Fibroblast of lung (primary cell): Measurements from ENCODE around the gene EOGT. TPM values are rescaled to one million over a fixed set of nuclear protein-coding genes. Genes with fewer than 3 reads are reported as not detected.

Experiments
- DNase-seq, 2 donors: peaks; one replicate each; pipeline versions ENCODE4 v3.0.0 to v3.0.0-alpha.2; 2010; ENCODE audit warnings: low read depth in 2 of 2
- H2AFZ ChIP-seq: 2 replicates; pipeline ENCODE4 v1.5.1; 2012; ENCODE audit warnings: low read length, control low read depth, inconsistent platforms
- H3K27ac ChIP-seq: 2 replicates; pipeline ENCODE4 v1.5.1; 2011; ENCODE audit warnings: low read length, control low read depth; ENCODE audit not compliant: insufficient read depth
- H3K27me3 ChIP-seq: 2 replicates; pipeline ENCODE4 v1.5.1; 2011; ENCODE audit warnings: mild to moderate bottlenecking, low read length; ENCODE audit not compliant: control insufficient read depth, insufficient read depth
- H3K36me3 ChIP-seq: 2 replicates; pipeline ENCODE4 v1.5.1; 2011; ENCODE audit warnings: low read length; ENCODE audit not compliant: control insufficient read depth, insufficient read depth
- H3K4me1 ChIP-seq: 2 replicates; pipeline ENCODE4 v1.5.1; 2011; ENCODE audit warnings: low read length; ENCODE audit not compliant: control insufficient read depth, insufficient read depth; ENCODE audit errors: extremely low read depth
- H3K4me2 ChIP-seq: 2 replicates; pipeline ENCODE4 v1.5.1; 2011; ENCODE audit warnings: low read length, control low read depth; ENCODE audit not compliant: insufficient read depth; ENCODE audit errors: extremely low read depth
- H3K4me3 ChIP-seq, 4 experiments: fragments of 200-600 bp in 1 of 4; sonication (generic) in 1 of 4; replicated peaks in 1 of 4; 2 replicates each; pipeline ENCODE4 v1.5.1; 2011 to 2016; ENCODE audit warnings: low read length in 4 of 4, low read depth in 3 of 4, mild to moderate bottlenecking in 3 of 4, control low read depth in 2 of 4, inconsistent platforms in 1 of 4, mixed read lengths in 1 of 4; ENCODE audit not compliant: insufficient read depth in 1 of 4; ENCODE audit errors: control extremely low read depth in 1 of 4
- H3K79me2 ChIP-seq: 2 replicates; pipeline ENCODE4 v1.5.1; 2012; ENCODE audit warnings: mild to moderate bottlenecking, low read length, inconsistent platforms; ENCODE audit not compliant: control insufficient read depth, insufficient read depth
- H3K9ac ChIP-seq: 2 replicates; pipeline ENCODE4 v1.5.1; 2011; ENCODE audit warnings: mild to moderate bottlenecking, low read length, control low read depth; ENCODE audit not compliant: insufficient read depth
- H3K9me3 ChIP-seq: 2 replicates; pipeline ENCODE4 v1.5.1; 2012; ENCODE audit warnings: low read depth, low read length; ENCODE audit not compliant: control insufficient read depth, insufficient read depth
- H4K20me1 ChIP-seq: 2 replicates; pipeline ENCODE4 v1.5.1; 2011; ENCODE audit warnings: low read length; ENCODE audit not compliant: control insufficient read depth, insufficient read depth; ENCODE audit errors: extremely low read depth
- CTCF ChIP-seq, 2 donors: IDR thresholded peaks in 1 of 2; conservative IDR thresholded peaks in 1 of 2; 1 replicate in 1 of 2; 2 replicates in 1 of 2; pipeline ENCODE4 v1.5.1; 2011 to 2012; ENCODE audit warnings: low read length in 2 of 2, control low read depth in 1 of 2, inconsistent platforms in 1 of 2, low read depth in 1 of 2, mild to moderate bottlenecking in 1 of 2
- EZH2 ChIP-seq: IDR thresholded peaks from 2 replicates; pipeline ENCODE4 v1.5.1; 2012; ENCODE audit warnings: low read length, control low read depth, mild to moderate bottlenecking; ENCODE audit errors: missing control alignments
- polyA plus RNA-seq, 2 donors: library from polyadenylated mRNA; depleted of rRNA in 1 of 2; stranded (reverse) in 1 of 2; unstranded in 1 of 2; fragments of >200 nt; gene quantifications; 2 replicates each; pipeline ENCODE4 v1.2.1, GENCODE V29; 2011 to 2012; ENCODE audit warnings: missing spikeins in 1 of 2
- total RNA-seq: library from RNA; depleted of rRNA; stranded (reverse); fragments of >200 nt; gene quantifications from 2 replicates; pipeline ENCODE4 v1.2.1, GENCODE V29; 2014

EOGT gene
- total and polyA plus RNA-seq, 2 donors (not counting 1 experiment from before 2014, with no cell fraction given), result 30.6 to 50.9 TPM

GRCh38 chr3:68987322-68987721 is 26.2 kb downstream of the EOGT start:
- Histone ChIP-seq H3K79me2 (no peaks in the 10 kb centered on the region), H3K9ac (no peak overlapping the region), H3K4me1 (peaks cover 5% of the 10 kb centered on the region), H3K9me3 (no peaks in the 10 kb centered on the region), H2AFZ (no peak overlapping the region), H3K4me2 (no peak overlapping the region), H3K4me3 (no peak overlapping the region), H4K20me1 (no peaks in the 10 kb centered on the region), H3K27ac (no peak overlapping the region), H3K27me3 (no peaks in the 10 kb centered on the region), H3K36me3 (peaks cover 3% of the 10 kb centered on the region)
- TF ChIP-seq CTCF (conservative IDR thresholded peaks at IDR 0.05 in 1 of 2, IDR thresholded peaks at IDR 0.05 in 1 of 2; ENCODE audit: low read depth in 1 of 2, low read length in 2 of 2) (no peak), EZH2 (no peak)
- DNase-seq, result no peak

- Histone ChIP-seq H3K4me2 (no peak overlapping the region), H3K36me3 (peaks cover 3% of the 10 kb centered on the region), H2AFZ (no peak overlapping the region), H3K9ac (no peak overlapping the region), H3K27ac (no peak overlapping the region), H4K20me1 (no peaks in the 10 kb centered on the region), H3K27me3 (no peaks in the 10 kb centered on the region), H3K9me3 (no peaks in the 10 kb centered on the region), H3K4me1 (peaks cover 5% of the 10 kb centered on the region), H3K79me2 (no peaks in the 10 kb centered on the region), H3K4me3 (no peak overlapping the region)
- no peak for DNase-seq
- TF ChIP-seq CTCF (conservative IDR thresholded peaks at IDR 0.05 in 1 of 2, IDR thresholded peaks at IDR 0.05 in 1 of 2; ENCODE audit: low read depth in 1 of 2, low read length in 2 of 2) (no peak), EZH2 (no peak)
Observed at GRCh38 chr3:68986496-68987208, 26.8 kb downstream of the EOGT start.

GRCh38 chr3:68985146-68985790 is 28.2 kb downstream of the EOGT start:
- Histone ChIP-seq H3K4me2 (no peak overlapping the region), H3K79me2 (no peaks in the 10 kb centered on the region), H3K9me3 (no peaks in the 10 kb centered on the region), H3K4me3 (no peak overlapping the region), H3K36me3 (peaks cover 3% of the 10 kb centered on the region), H3K27ac (no peak overlapping the region), H3K9ac (no peak overlapping the region), H4K20me1 (no peaks in the 10 kb centered on the region), H3K27me3 (no peaks in the 10 kb centered on the region), H3K4me1 (peaks cover 5% of the 10 kb centered on the region), H2AFZ (no peak overlapping the region)
- peak in 1 of 2 donors; percentile 46 for DNase-seq
- TF ChIP-seq CTCF (conservative IDR thresholded peaks at IDR 0.05 in 1 of 2, IDR thresholded peaks at IDR 0.05 in 1 of 2; ENCODE audit: low read depth in 1 of 2, low read length in 2 of 2), result no peak
- TF ChIP-seq EZH2, result no peak
